K562 (cell line): ENCODE data around the gene ERF. TPM values are rescaled to one million over a fixed set of nuclear protein-coding genes. Genes with fewer than 3 reads are reported as not detected.

Source experiments
- ATAC-seq: fragments of 200-7000 bp; cut with Tn5 transposase; 3 replicates; pipeline ENCODE4 v1.9.1; 2020; ENCODE audit warnings: moderate library complexity
- BruUV-seq: library from RNA; stranded (reverse); fragments of 400-500 nt; replicated peaks from 2 replicates; lab custom pipeline; 2021; lab: Mats Ljungman, UMichigan
- CTCF ChIA-PET: fragments of 300-600 bp; formaldehyde crosslinking; extraction: SDS; loops from one replicate; lab custom pipeline; 2021; ENCODE audit warnings: low intra/inter-chr PET ratio; lab: Yijun Ruan, JAX
- POLR2A ChIA-PET: fragments of 300-600, 350-650 bp; sonication (Branson Sonifier 250); formaldehyde crosslinking; extraction: SDS; loops from one replicate; lab custom pipeline; 2021; ENCODE audit warnings: antibody characterized with exemption, inconsistent platforms; lab: Yijun Ruan, JAX
- DNase-seq, 4 experiments: peaks; one replicate each; pipeline versions ENCODE4 v3.0.0 to v3.0.0-alpha.2; 2011 to 2018; ENCODE audit warnings: low spot score in 3 of 4, mixed read lengths in 3 of 4; ENCODE audit errors: extremely low read depth in 1 of 4
- FAIRE-seq: peaks from 2 replicates; lab custom pipeline; 2011; peaks lifted over from hg19 to GRCh38; lab: Jason Lieb, UNC
- H2AFZ ChIP-seq: 2 replicates; pipeline ENCODE4 v1.6.0; 2011; ENCODE audit warnings: low read depth, low read length, control low read depth, inconsistent platforms
- H3K27ac ChIP-seq: fragments of 200-600 bp; 3 replicates; pipeline ENCODE4 v1.8.0; 2011; ENCODE audit warnings: low read depth, mild to moderate bottlenecking, control low read depth, inconsistent platforms, low read length, moderate library complexity, mixed read lengths; ENCODE audit errors: extremely low read depth
- H3K27me3 ChIP-seq, 2 experiments: fragments of 300-600 bp in 1 of 2; 2 replicates in 1 of 2; 3 replicates in 1 of 2; pipeline versions ENCODE4 v1.6.0 to v1.8.0; 2011; ENCODE audit warnings: inconsistent platforms in 2 of 2, low read length in 2 of 2, mild to moderate bottlenecking in 1 of 2, mixed read lengths in 1 of 2, moderate library complexity in 1 of 2; ENCODE audit not compliant: control insufficient read depth in 2 of 2, insufficient read depth in 2 of 2
- H3K36me3 ChIP-seq: fragments of 300-600 bp; 3 replicates; pipeline ENCODE4 v1.8.0; 2011; ENCODE audit warnings: mild to moderate bottlenecking, low read length, inconsistent platforms; ENCODE audit not compliant: control insufficient read depth, insufficient read depth
- H3K4me1 ChIP-seq, 2 experiments: fragments of 200-600 bp in 1 of 2; replicated peaks in 1 of 2; 2 replicates in 1 of 2; 3 replicates in 1 of 2; pipeline versions ENCODE4 v1.5.1 to v1.8.0; 2011; ENCODE audit warnings: inconsistent platforms in 2 of 2, low read length in 2 of 2, mild to moderate bottlenecking in 1 of 2, mixed read lengths in 1 of 2, moderate library complexity in 1 of 2; ENCODE audit not compliant: control insufficient read depth in 2 of 2, insufficient read depth in 2 of 2
- H3K4me2 ChIP-seq: 2 replicates; pipeline ENCODE4 v1.6.1; 2011; ENCODE audit warnings: low read length, control low read depth, inconsistent platforms, mixed read lengths; ENCODE audit not compliant: insufficient read depth
- H3K4me3 ChIP-seq: fragments of 200-600 bp; sonication (generic), shearing (Covaris generic); 2 replicates; pipeline ENCODE4 v1.5.1; 2016; ENCODE audit warnings: control low read depth, inconsistent platforms
- H3K79me2 ChIP-seq: fragments of 200-600 bp; 3 replicates; pipeline ENCODE4 v1.8.0; 2011; ENCODE audit warnings: low read length, inconsistent platforms; ENCODE audit not compliant: control insufficient read depth, insufficient read depth
- H3K9ac ChIP-seq, 2 experiments: 2 replicates each; pipeline versions ENCODE4 v1.6.0 to v1.6.1; 2011; ENCODE audit warnings: low read depth in 2 of 2, low read length in 2 of 2, control low read depth in 1 of 2, inconsistent platforms in 1 of 2, mild to moderate bottlenecking in 1 of 2, mixed read lengths in 1 of 2; ENCODE audit not compliant: insufficient read depth in 1 of 2
- H3K9me1 ChIP-seq: one replicate; pipeline ENCODE4 v1.6.0; 2011; ENCODE audit warnings: inconsistent platforms, mild to moderate bottlenecking, low read length, moderate library complexity; ENCODE audit not compliant: control insufficient read depth, insufficient read depth
- H3K9me3 ChIP-seq: replicated peaks from 2 replicates; pipeline ENCODE4 v1.5.1; 2011; ENCODE audit warnings: low read depth, low read length, inconsistent platforms; ENCODE audit not compliant: control insufficient read depth, insufficient read depth
- H4K20me1 ChIP-seq: replicated peaks from 2 replicates; pipeline ENCODE4 v1.6.1; 2011; ENCODE audit warnings: low read length, inconsistent platforms, mixed read lengths; ENCODE audit not compliant: control insufficient read depth, insufficient read depth
- FUS ChIP-seq: fragments of 200-400 bp; formaldehyde crosslinking; optimal IDR thresholded peaks from 2 replicates; pipeline ENCODE3; 2017; ENCODE audit warnings: low read depth, low read length
- NRF1 ChIP-seq, 2 experiments: fragments of 450-650 bp; IDR thresholded peaks in 1 of 2; conservative IDR thresholded peaks in 1 of 2; 2 replicates each; pipeline ENCODE4 v1.6.1; 2014; ENCODE audit warnings: mild to moderate bottlenecking in 2 of 2
- PHF20 ChIP-seq: fragments of 450-650 bp; IDR thresholded peaks from 2 replicates; pipeline ENCODE4 v1.6.1; 2018; ENCODE audit not compliant: partially characterized antibody
- POLR2A ChIP-seq: fragments of 450-650 bp; conservative IDR thresholded peaks from 2 replicates; pipeline ENCODE4 v1.6.1; 2016
- POLR2B ChIP-seq: fragments of 450-650 bp; IDR thresholded peaks from 2 replicates; pipeline ENCODE4 v1.6.1; 2018; ENCODE audit warnings: low read depth; ENCODE audit not compliant: partially characterized antibody
- PTTG1 ChIP-seq: fragments of 450-650 bp; IDR thresholded peaks from 2 replicates; pipeline ENCODE4 v1.6.1; 2016; ENCODE audit warnings: low read depth, mild to moderate bottlenecking, missing genetic modification characterization, missing compliant biosample characterization
- ZKSCAN1 ChIP-seq: fragments of 150-350 bp; IDR thresholded peaks from 2 replicates; pipeline ENCODE4 v1.6.1; 2016; ENCODE audit warnings: low read depth, low read length
- ZNF707 ChIP-seq: fragments of 250-450 bp; sonication (Bioruptor Pico); conservative IDR thresholded peaks from 2 replicates; pipeline ENCODE4 v1.8.0; 2022; ENCODE audit warnings: inconsistent platforms, mild to moderate bottlenecking, moderate library complexity
- WGBS: fragments of 100-300 bp; shearing (Covaris generic); methylation state at CpG from one replicate; pipeline ENCODE4 v1.1.6; 2016; ENCODE audit warnings: low coverage, mixed read lengths; ENCODE audit not compliant: insufficient coverage; ENCODE audit errors: missing lambda C conversion rate; 5-methylcytosine and 5-hydroxymethylcytosine counted together
- in situ Hi-C: fragments of 300-500 bp; cut with MboI; formaldehyde crosslinking; loops from 4 replicates; pipeline ENCODE4 v1.15.0; 2018; ENCODE audit warnings: inconsistent platforms, mixed read lengths
- intact Hi-C: fragments of 100-400 bp; cut with micrococcal nuclease; formaldehyde crosslinking; loops from 2 replicates; pipeline ENCODE4 v1.14.2; 2022
- polyA plus RNA-seq, 8 experiments: library from polyadenylated mRNA; depleted of rRNA in 4 of 8; stranded (reverse) in 5 of 8; unstranded in 3 of 8; fragments of >200 nt; fragmentation: Nextera tagmentation in 2 of 8; fragmentation: Illumina TruSeq in 1 of 8; extraction: Ambion mirVana in 2 of 8; extraction: Trizol in 1 of 8; gene quantifications; 2 replicates each; pipeline versions ENCODE4 v1.2.1 to v1.2.3, GENCODE V29; 2011 to 2014; ENCODE audit warnings: inconsistent platforms in 1 of 8, missing spikeins in 1 of 8
- total RNA-seq, 7 experiments: library from RNA; depleted of rRNA in 6 of 7; stranded (reverse); fragments of >200 nt in 6 of 7; fragmentation: Illumina TruSeq in 2 of 7; extraction: Trizol in 2 of 7; gene quantifications; 2 replicates each; pipeline versions ENCODE4 v1.2.1 to v1.2.3, GENCODE V29; 2011 to 2021; ENCODE audit warnings: low replicate concordance in 1 of 7
- TF ChIP-seq, protein P1 (sequence below): sonication (generic); formaldehyde crosslinking; IDR thresholded peaks from 2 replicates; pipeline ENCODE4 v1.8.0; 2022; ENCODE audit warnings: missing genetic modification reagents, mild to moderate bottlenecking, moderate library complexity, borderline replicate concordance
- TF ChIP-seq, protein P2 (sequence below): sonication (generic); formaldehyde crosslinking; IDR thresholded peaks from 2 replicates; pipeline ENCODE4 v1.8.1; 2022; ENCODE audit warnings: missing genetic modification reagents
- TF ChIP-seq, protein P3 (sequence below): fragments of 450-650 bp; IDR thresholded peaks from 2 replicates; pipeline ENCODE4 v1.6.1; 2016; ENCODE audit warnings: missing biosample characterization, missing genetic modification characterization

Gene ERF
- total and polyA plus RNA-seq, 9 of the 15 experiments (the other 6 are each of a cell fraction or from before 2014, with no cell fraction given) = 0.03 to 75.4 (median 27.0) TPM

GRCh38 chr19:42246922-42247639 lies 7.8 kb downstream of the ERF start:
- in situ Hi-C loops = no loop called here
- H3K4me3 ChIP-seq = no peak overlapping the region
- BruUV-seq = no TSS peak
- DNase-seq (peak in 1 of 4 experiments; percentile 40), ATAC-seq (no peak), FAIRE-seq (no peak)
- H3K4me2 ChIP-seq = no peak overlapping the region
- peaks cover 44% of the 10 kb centered on the region; the same call in 2 of the 3 replicates for H3K36me3 ChIP-seq
- no peaks in the 10 kb centered on the region for H3K27me3 ChIP-seq
- H3K9ac ChIP-seq = peak overlapping the region in 1 of 2 experiments; percentile 53; a peak in 1 of 4 replicates
- H3K9me1 ChIP-seq = peaks cover 4% of the 10 kb centered on the region
- 53% methylated on average over 4 of the region's 7 CpGs for WGBS
- no peak overlapping the region for H2AFZ ChIP-seq
- intact Hi-C loops = loop anchor here (1.0 kb wide), 1 partner anchor 32 kb away; no protein-coding TSS in a partner anchor
- peaks cover 7% of the 10 kb centered on the region; the same call in 1 of the 2 replicates for H4K20me1 ChIP-seq
- H3K9me3 ChIP-seq = no peaks in the 10 kb centered on the region
- ChIA-PET CTCF (interaction anchor here (1.0 to 4.0 kb wide), 2 partner anchors 33 to 50 kb away, joined by 4 to 24 read pairs; no protein-coding TSS in a partner anchor), POLR2A (interaction anchor here (0.6 to 1.2 kb wide), 11 partner anchors 9 to 176 kb away, joined by 3 to 10 read pairs (median 3); no protein-coding TSS in a partner anchor)
- H3K27ac ChIP-seq = peak overlapping the region; percentile 32; the same call in 2 of the 3 replicates
- peaks cover 18 to 44% of the 10 kb centered on the region in 2 experiments for H3K4me1 ChIP-seq
- peaks cover 40% of the 10 kb centered on the region for H3K79me2 ChIP-seq
- no peak for TF ChIP-seq FUS
- peak; percentile 66 for TF ChIP-seq POLR2A
- TF ChIP-seq, protein P1, sequence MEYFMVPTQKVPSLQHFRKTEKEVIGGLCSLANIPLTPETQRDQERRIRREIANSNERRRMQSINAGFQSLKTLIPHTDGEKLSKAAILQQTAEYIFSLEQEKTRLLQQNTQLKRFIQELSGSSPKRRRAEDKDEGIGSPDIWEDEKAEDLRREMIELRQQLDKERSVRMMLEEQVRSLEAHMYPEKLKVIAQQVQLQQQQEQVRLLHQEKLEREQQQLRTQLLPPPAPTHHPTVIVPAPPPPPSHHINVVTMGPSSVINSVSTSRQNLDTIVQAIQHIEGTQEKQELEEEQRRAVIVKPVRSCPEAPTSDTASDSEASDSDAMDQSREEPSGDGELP = 0 out of 2 replicates have a peak, but pooled peaks have one; percentile 17
- TF ChIP-seq PHF20 = no peak
- TF ChIP-seq, protein P2, sequence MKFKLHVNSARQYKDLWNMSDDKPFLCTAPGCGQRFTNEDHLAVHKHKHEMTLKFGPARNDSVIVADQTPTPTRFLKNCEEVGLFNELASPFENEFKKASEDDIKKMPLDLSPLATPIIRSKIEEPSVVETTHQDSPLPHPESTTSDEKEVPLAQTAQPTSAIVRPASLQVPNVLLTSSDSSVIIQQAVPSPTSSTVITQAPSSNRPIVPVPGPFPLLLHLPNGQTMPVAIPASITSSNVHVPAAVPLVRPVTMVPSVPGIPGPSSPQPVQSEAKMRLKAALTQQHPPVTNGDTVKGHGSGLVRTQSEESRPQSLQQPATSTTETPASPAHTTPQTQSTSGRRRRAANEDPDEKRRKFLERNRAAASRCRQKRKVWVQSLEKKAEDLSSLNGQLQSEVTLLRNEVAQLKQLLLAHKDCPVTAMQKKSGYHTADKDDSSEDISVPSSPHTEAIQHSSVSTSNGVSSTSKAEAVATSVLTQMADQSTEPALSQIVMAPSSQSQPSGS (CRISPR knock-in tag) = no peak
- TF ChIP-seq, protein P3, sequence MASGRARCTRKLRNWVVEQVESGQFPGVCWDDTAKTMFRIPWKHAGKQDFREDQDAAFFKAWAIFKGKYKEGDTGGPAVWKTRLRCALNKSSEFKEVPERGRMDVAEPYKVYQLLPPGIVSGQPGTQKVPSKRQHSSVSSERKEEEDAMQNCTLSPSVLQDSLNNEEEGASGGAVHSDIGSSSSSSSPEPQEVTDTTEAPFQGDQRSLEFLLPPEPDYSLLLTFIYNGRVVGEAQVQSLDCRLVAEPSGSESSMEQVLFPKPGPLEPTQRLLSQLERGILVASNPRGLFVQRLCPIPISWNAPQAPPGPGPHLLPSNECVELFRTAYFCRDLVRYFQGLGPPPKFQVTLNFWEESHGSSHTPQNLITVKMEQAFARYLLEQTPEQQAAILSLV = no peak
- peak; percentile 95 for TF ChIP-seq ZKSCAN1
- peak; percentile 53 to 64 for TF ChIP-seq NRF1 (conservative IDR thresholded peaks at IDR 0.05 in 1 of 2, IDR thresholded peaks at IDR 0.05 in 1 of 2)
- peak; percentile 57 for TF ChIP-seq POLR2B
- TF ChIP-seq ZNF707 = no peak
- TF ChIP-seq PTTG1 (tag) = no peak
